MM.1S (cell line): ENCODE measurements around the gene PHACTR1.
A peak's percentile ranks its signal among the peaks of the same experiment; 100 is the strongest.

Experiments
- DNase-seq: peaks from one replicate; pipeline ENCODE4 v3.0.0-alpha.2; 2015
- H2AFZ ChIP-seq: fragments of 300-600 bp; sonication (generic); 2 replicates; pipeline ENCODE4 v1.6.0; 2016; ENCODE audit warnings: antibody characterized with exemption, low read length
- H3F3A ChIP-seq: fragments of 300-600 bp; sonication (generic); 2 replicates; pipeline ENCODE4 v1.6.1; 2016; ENCODE audit warnings: mild to moderate bottlenecking, antibody characterized with exemption, low read length, moderate library complexity, mixed read lengths; ENCODE audit not compliant: insufficient read depth
- H3K27ac ChIP-seq: fragments of 300-600 bp; sonication (generic); 2 replicates; pipeline ENCODE4 v1.5.1; 2016; ENCODE audit warnings: mild to moderate bottlenecking, low read length
- H3K27me3 ChIP-seq: fragments of 300-600 bp; sonication (generic); replicated peaks from 2 replicates; pipeline ENCODE4 v1.6.0; 2016; ENCODE audit warnings: low read length; ENCODE audit not compliant: insufficient read depth
- H3K36me3 ChIP-seq: fragments of 300-600 bp; sonication (generic); replicated peaks from 2 replicates; pipeline ENCODE4 v1.6.1; 2016; ENCODE audit warnings: mild to moderate bottlenecking, low read length, mixed read lengths; ENCODE audit not compliant: insufficient read depth
- H3K4me1 ChIP-seq: fragments of 300-600 bp; sonication (generic); 2 replicates; pipeline ENCODE4 v1.6.1; 2016; ENCODE audit warnings: low read length, mixed read lengths
- H3K4me2 ChIP-seq: fragments of 300-600 bp; sonication (generic); 2 replicates; pipeline ENCODE4 v1.6.0; 2016; ENCODE audit warnings: low read depth, low read length
- H3K4me3 ChIP-seq: fragments of 300-600 bp; sonication (generic); 2 replicates; pipeline ENCODE4 v1.5.1; 2016; ENCODE audit warnings: low read length, mixed read lengths
- H3K79me2 ChIP-seq: fragments of 300-600 bp; sonication (generic); 2 replicates; pipeline ENCODE4 v1.6.1; 2016; ENCODE audit warnings: mixed run types, low read length, mixed read lengths
- H3K9ac ChIP-seq: fragments of 300-600 bp; sonication (generic); 2 replicates; pipeline ENCODE4 v1.6.1; 2016; ENCODE audit warnings: low read length, mixed read lengths
- H3K9me2 ChIP-seq: fragments of 300-600 bp; sonication (generic); replicated peaks from 2 replicates; pipeline ENCODE4 v1.6.1; 2016; ENCODE audit warnings: mild to moderate bottlenecking, low read length, mixed read lengths; ENCODE audit not compliant: insufficient read depth
- H3K9me3 ChIP-seq: fragments of 300-600 bp; sonication (generic); replicated peaks from 2 replicates; pipeline ENCODE4 v1.6.1; 2016; ENCODE audit warnings: mild to moderate bottlenecking, low read length, mixed read lengths; ENCODE audit not compliant: insufficient read depth
- H4K20me1 ChIP-seq: fragments of 300-600 bp; sonication (generic); 2 replicates; pipeline ENCODE4 v1.6.1; 2016; ENCODE audit warnings: mild to moderate bottlenecking, low read length, moderate library complexity, mixed read lengths; ENCODE audit not compliant: insufficient read depth
- EZH2 ChIP-seq: fragments of 300-600 bp; sonication (generic); optimal IDR thresholded peaks from 2 replicates; pipeline ENCODE3; 2017; ENCODE audit warnings: low read depth, mild to moderate bottlenecking, antibody characterized with exemption, low read length, mixed read lengths
- EZH2phosphoT487 ChIP-seq: fragments of 300-600 bp; sonication (generic); IDR thresholded peaks from 2 replicates; pipeline ENCODE4 v1.6.1; 2018; ENCODE audit warnings: antibody characterized with exemption, low read length
- TF ChIP-seq, protein P1 (sequence below): fragments of 300-600 bp; sonication (generic); IDR thresholded peaks from 2 replicates; pipeline ENCODE4 v1.5.1; 2016; ENCODE audit warnings: antibody characterized with exemption, low read length, mixed read lengths

The PHACTR1 gene

DNA sequence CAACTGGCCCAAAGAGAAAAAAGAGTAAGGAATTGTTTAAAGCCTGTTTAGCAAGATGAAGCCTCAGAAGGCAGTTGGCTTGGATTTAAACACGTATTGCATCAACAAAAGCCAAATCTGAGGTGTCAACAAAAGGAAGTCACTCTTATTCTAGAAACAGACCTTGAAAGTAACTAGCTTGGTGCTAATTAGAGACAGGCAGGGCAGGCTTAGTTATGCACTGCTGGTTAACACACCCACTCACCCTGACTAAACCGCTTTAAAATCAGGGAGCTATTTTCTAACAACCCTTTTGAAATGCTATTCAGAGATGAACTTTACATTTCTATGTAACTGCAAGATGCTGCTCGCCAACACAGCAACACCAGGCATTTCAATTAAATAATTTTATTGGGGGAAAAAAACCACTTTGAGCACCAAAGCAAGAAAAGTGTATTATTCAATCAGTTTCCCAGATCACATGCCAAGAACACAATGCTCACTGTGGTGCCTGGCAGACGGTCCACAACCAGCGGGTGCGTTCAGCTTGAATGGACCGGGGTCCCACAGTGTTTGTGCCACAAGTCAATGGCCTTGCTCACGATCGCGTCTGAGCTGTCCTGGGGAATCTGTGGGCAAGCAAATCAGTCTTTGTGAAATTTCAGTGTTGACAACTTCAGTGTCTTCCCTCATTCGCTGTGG lies 588.2 kb downstream of the PHACTR1 start:
- Histone ChIP-seq H3K4me2 (peak overlapping the region; percentile 87), H3K27me3 (no peaks in the 10 kb centered on the region), H3K27ac (peak overlapping the region; percentile 55; the same call in 1 of the 2 replicates), H3K36me3 (no peaks in the 10 kb centered on the region; the same call in 1 of the 2 replicates), H3K4me3 (0 out of 2 replicates have a peak overlapping the region, but pooled peaks have one; percentile 22), H3K79me2 (peaks cover 10% of the 10 kb centered on the region; the same call in 1 of the 2 replicates), H2AFZ (peak overlapping the region; percentile 32), H3K9me3 (no peaks in the 10 kb centered on the region), H3F3A (peaks cover 16% of the 10 kb centered on the region), H4K20me1 (no peaks in the 10 kb centered on the region), H3K9ac (0 out of 2 replicates have a peak overlapping the region, but pooled peaks have one; percentile 11), H3K4me1 (peaks cover 30% of the 10 kb centered on the region), H3K9me2 (no peaks in the 10 kb centered on the region)
- peak; percentile 59 for DNase-seq
- TF ChIP-seq EZH2 (no peak), EZH2phosphoT487 (no peak)
- TF ChIP-seq, protein P1, sequence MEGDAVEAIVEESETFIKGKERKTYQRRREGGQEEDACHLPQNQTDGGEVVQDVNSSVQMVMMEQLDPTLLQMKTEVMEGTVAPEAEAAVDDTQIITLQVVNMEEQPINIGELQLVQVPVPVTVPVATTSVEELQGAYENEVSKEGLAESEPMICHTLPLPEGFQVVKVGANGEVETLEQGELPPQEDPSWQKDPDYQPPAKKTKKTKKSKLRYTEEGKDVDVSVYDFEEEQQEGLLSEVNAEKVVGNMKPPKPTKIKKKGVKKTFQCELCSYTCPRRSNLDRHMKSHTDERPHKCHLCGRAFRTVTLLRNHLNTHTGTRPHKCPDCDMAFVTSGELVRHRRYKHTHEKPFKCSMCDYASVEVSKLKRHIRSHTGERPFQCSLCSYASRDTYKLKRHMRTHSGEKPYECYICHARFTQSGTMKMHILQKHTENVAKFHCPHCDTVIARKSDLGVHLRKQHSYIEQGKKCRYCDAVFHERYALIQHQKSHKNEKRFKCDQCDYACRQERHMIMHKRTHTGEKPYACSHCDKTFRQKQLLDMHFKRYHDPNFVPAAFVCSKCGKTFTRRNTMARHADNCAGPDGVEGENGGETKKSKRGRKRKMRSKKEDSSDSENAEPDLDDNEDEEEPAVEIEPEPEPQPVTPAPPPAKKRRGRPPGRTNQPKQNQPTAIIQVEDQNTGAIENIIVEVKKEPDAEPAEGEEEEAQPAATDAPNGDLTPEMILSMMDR = no peak

DNA sequence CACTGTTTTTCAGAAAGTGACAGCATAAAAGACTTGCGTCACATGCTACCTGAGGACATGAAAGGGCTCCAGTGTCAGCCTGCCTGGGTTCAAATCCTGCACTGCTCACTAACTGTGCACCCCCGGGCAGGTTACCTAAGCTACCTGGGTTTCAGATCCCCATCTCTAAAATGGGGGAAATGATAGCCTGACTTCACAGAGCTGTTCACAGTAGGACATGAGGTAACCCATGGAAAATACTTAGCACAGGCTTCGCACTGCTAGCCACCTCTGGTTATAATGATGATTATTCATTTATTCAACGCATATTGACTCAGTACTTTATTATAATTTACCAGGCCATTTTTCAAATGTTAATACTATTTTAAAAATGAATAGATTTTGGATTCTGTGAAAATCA lies 588.7 kb downstream of the PHACTR1 start:
- H3K27ac ChIP-seq = no peak overlapping the region; the same call in 1 of the 2 replicates
- no peak overlapping the region for H2AFZ ChIP-seq
- H4K20me1 ChIP-seq = no peaks in the 10 kb centered on the region
- peak overlapping the region; percentile 87; the same call in 1 of the 2 replicates for H3K4me2 ChIP-seq
- H3K4me3 ChIP-seq = no peak overlapping the region
- H3K27me3 ChIP-seq = no peaks in the 10 kb centered on the region
- no peak overlapping the region for H3K9ac ChIP-seq
- H3K9me3 ChIP-seq = no peaks in the 10 kb centered on the region
- peaks cover 16% of the 10 kb centered on the region for H3F3A ChIP-seq
- no peaks in the 10 kb centered on the region; the same call in 1 of the 2 replicates for H3K36me3 ChIP-seq
- no peaks in the 10 kb centered on the region for H3K9me2 ChIP-seq
- DNase-seq = no peak
- peaks cover 10% of the 10 kb centered on the region; the same call in 1 of the 2 replicates for H3K79me2 ChIP-seq
- H3K4me1 ChIP-seq = peaks cover 30% of the 10 kb centered on the region
- TF ChIP-seq EZH2phosphoT487 (no peak), EZH2 (no peak)
- TF ChIP-seq, protein P1 = no peak

DNA sequence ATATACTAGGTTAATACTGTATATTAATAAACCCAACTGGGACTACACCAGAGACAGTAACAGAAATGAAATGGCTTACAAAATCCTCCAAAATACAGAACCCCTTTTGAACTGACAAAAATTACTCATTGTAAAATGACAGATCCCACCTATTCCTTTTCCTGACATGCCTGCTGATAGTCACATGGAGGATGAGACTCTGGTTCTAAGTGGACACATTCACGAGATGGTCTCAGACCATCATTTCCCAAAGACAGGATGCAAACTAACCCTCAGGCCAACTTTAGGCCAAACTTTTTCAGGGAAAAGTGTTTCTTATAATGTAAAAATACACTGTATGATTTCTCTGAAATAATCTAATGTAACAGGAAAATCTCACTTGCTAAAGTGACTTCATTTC lies 589.2 kb downstream of the PHACTR1 start:
- DNase-seq = no peak
- no peak overlapping the region for H3K27ac ChIP-seq
- TF ChIP-seq EZH2phosphoT487 (no peak), EZH2 (no peak)
- TF ChIP-seq, protein P1 = no peak
- no peak overlapping the region for H3K4me2 ChIP-seq
- peaks cover 30% of the 10 kb centered on the region for H3K4me1 ChIP-seq
- no peaks in the 10 kb centered on the region for H4K20me1 ChIP-seq
- H3K9me3 ChIP-seq = no peaks in the 10 kb centered on the region
- H3K27me3 ChIP-seq = no peaks in the 10 kb centered on the region
- no peaks in the 10 kb centered on the region for H3K9me2 ChIP-seq
- no peak overlapping the region for H2AFZ ChIP-seq
- peaks cover 16% of the 10 kb centered on the region for H3F3A ChIP-seq
- H3K4me3 ChIP-seq = no peak overlapping the region
- H3K79me2 ChIP-seq = peaks cover 10% of the 10 kb centered on the region; the same call in 1 of the 2 replicates
- no peak overlapping the region for H3K9ac ChIP-seq
- no peaks in the 10 kb centered on the region; the same call in 1 of the 2 replicates for H3K36me3 ChIP-seq
